Measurements from ENCODE around the gene UNG.

UNG gene

GRCh38 chr12:109054520-109054919, 42.9 kb upstream of the UNG start:
- Histone ChIP-seq H3K4me3 (ENCODE audit: low read depth in 1 of 2, low read length in 2 of 2) (no peak overlapping the region; a peak in 1 of 4 replicates), H2AFZ (ENCODE audit: low read depth, low read length) (no peak overlapping the region), H3K36me3 (ENCODE audit: insufficient read depth, low read length) (peaks cover 16% of the 10 kb centered on the region), H3K4me2 (ENCODE audit: insufficient read depth, low read length) (no peak overlapping the region), H3K9me3 (ENCODE audit: insufficient read depth, low read length, severe bottlenecking) (no peaks in the 10 kb centered on the region), H3K27me3 (ENCODE audit: insufficient read depth, low read length, poor library complexity) (no peaks in the 10 kb centered on the region), H4K20me1 (ENCODE audit: insufficient read depth, low read length) (no peaks in the 10 kb centered on the region), H3K27ac (ENCODE audit: low read length) (no peak overlapping the region), H3K4me1 (ENCODE audit: insufficient read depth, low read length) (peaks cover 23% of the 10 kb centered on the region), H3K9ac (ENCODE audit: low read depth, low read length) (no peak overlapping the region), H3K79me2 (ENCODE audit: insufficient read depth, low read length) (peaks cover 15% of the 10 kb centered on the region)
- DNase-seq (no peak), ATAC-seq (ENCODE audit: insufficient read depth, low read depth) (no peak)
- TF ChIP-seq CTCF (IDR thresholded peaks at IDR 0.05; ENCODE audit: borderline replicate concordance, extremely low read depth, low read length, poor library complexity, severe bottlenecking), result no peak
- no peak for TF ChIP-seq EZH2 (IDR thresholded peaks at IDR 0.05; ENCODE audit: borderline replicate concordance, low read depth, low read length, severe bottlenecking)

DNA sequence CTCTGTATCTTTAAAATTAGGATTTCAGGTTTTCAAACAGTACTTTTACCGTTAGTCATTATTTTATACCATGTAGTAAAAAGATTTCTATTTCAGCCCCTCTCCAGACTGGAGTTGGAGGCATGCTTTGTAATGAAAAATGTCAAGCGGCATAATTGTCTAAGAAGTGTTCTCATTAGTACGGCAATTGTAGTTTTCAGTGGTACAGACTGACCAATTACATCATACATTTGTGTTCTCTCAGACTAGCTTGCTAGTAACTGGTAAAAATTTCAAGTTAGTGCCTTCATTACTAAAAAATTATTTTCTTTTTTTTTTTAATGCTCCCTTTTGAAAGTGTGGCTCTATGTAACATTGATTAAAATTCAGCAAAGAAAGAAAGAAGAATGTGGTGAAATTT, 40.5 kb upstream of the UNG start:
- no peaks in the 10 kb centered on the region for H4K20me1 ChIP-seq (ENCODE audit: insufficient read depth, low read length)
- H3K9ac ChIP-seq (ENCODE audit: low read depth, low read length), result no peak overlapping the region
- no peaks in the 10 kb centered on the region for H3K27me3 ChIP-seq (ENCODE audit: insufficient read depth, low read length, poor library complexity)
- no peak overlapping the region for H3K27ac ChIP-seq (ENCODE audit: low read length)
- H3K4me2 ChIP-seq (ENCODE audit: insufficient read depth, low read length), result no peak overlapping the region
- H3K79me2 ChIP-seq (ENCODE audit: insufficient read depth, low read length), result peaks cover 15% of the 10 kb centered on the region
- ATAC-seq (ENCODE audit: insufficient read depth, low read depth) (no peak), DNase-seq (no peak)
- H3K9me3 ChIP-seq (ENCODE audit: insufficient read depth, low read length, severe bottlenecking), result no peaks in the 10 kb centered on the region
- no peak for TF ChIP-seq EZH2 (IDR thresholded peaks at IDR 0.05; ENCODE audit: borderline replicate concordance, low read depth, low read length, severe bottlenecking)
- TF ChIP-seq CTCF (IDR thresholded peaks at IDR 0.05; ENCODE audit: borderline replicate concordance, extremely low read depth, low read length, poor library complexity, severe bottlenecking), result no peak
- no peak overlapping the region for H3K4me3 ChIP-seq (ENCODE audit: low read depth in 1 of 2, low read length in 2 of 2)
- no peak overlapping the region for H2AFZ ChIP-seq (ENCODE audit: low read depth, low read length)
- peaks cover 20% of the 10 kb centered on the region for H3K36me3 ChIP-seq (ENCODE audit: insufficient read depth, low read length)
- H3K4me1 ChIP-seq (ENCODE audit: insufficient read depth, low read length), result peaks cover 20% of the 10 kb centered on the region

- DNase-seq (no peak), ATAC-seq (ENCODE audit: insufficient read depth, low read depth) (no peak)
- TF ChIP-seq CTCF (IDR thresholded peaks at IDR 0.05; ENCODE audit: borderline replicate concordance, extremely low read depth, low read length, poor library complexity, severe bottlenecking), result no peak
- TF ChIP-seq EZH2 (IDR thresholded peaks at IDR 0.05; ENCODE audit: borderline replicate concordance, low read depth, low read length, severe bottlenecking), result no peak
- no peaks in the 10 kb centered on the region for H4K20me1 ChIP-seq (ENCODE audit: insufficient read depth, low read length)
- peaks cover 15% of the 10 kb centered on the region for H3K79me2 ChIP-seq (ENCODE audit: insufficient read depth, low read length)
- no peaks in the 10 kb centered on the region for H3K27me3 ChIP-seq (ENCODE audit: insufficient read depth, low read length, poor library complexity)
- H3K9ac ChIP-seq (ENCODE audit: low read depth, low read length), result no peak overlapping the region
- H3K36me3 ChIP-seq (ENCODE audit: insufficient read depth, low read length), result peaks cover 20% of the 10 kb centered on the region
- H3K4me2 ChIP-seq (ENCODE audit: insufficient read depth, low read length), result no peak overlapping the region
- H3K4me1 ChIP-seq (ENCODE audit: insufficient read depth, low read length), result peaks cover 16% of the 10 kb centered on the region
- H3K27ac ChIP-seq (ENCODE audit: low read length), result no peak overlapping the region
- H3K4me3 ChIP-seq (ENCODE audit: low read depth in 1 of 2, low read length in 2 of 2), result no peak overlapping the region
- H3K9me3 ChIP-seq (ENCODE audit: insufficient read depth, low read length, severe bottlenecking), result no peaks in the 10 kb centered on the region
- no peak overlapping the region for H2AFZ ChIP-seq (ENCODE audit: low read depth, low read length)
Observed at GRCh38 chr12:109057376-109057775, 40.0 kb upstream of the UNG start.

DNA sequence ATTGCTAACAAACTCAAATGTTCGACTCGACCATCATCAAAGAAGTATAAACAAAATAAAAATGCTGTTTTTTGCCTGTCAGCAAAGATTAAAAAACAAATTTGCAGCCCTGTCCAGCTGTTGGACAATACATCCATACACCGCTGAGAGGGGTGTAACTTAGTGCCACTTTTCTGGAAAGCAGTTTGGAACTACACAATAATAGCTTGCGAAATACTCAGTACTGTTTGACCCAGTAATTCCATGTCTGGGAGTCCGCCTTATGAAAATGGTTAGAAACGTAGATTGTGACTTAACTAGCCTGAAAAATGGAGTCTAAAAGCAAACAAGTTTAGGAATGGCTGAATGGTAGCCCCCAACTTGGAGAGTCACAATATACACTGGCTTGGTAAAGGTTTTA, 38.6 kb upstream of the UNG start:
- Histone ChIP-seq H3K4me3 (ENCODE audit: low read depth in 1 of 2, low read length in 2 of 2) (no peak overlapping the region), H3K27me3 (ENCODE audit: insufficient read depth, low read length, poor library complexity) (no peaks in the 10 kb centered on the region), H3K9ac (ENCODE audit: low read depth, low read length) (no peak overlapping the region), H3K9me3 (ENCODE audit: insufficient read depth, low read length, severe bottlenecking) (no peaks in the 10 kb centered on the region), H3K4me1 (ENCODE audit: insufficient read depth, low read length) (peaks cover 9% of the 10 kb centered on the region), H3K36me3 (ENCODE audit: insufficient read depth, low read length) (peaks cover 25% of the 10 kb centered on the region), H3K4me2 (ENCODE audit: insufficient read depth, low read length) (no peak overlapping the region), H3K27ac (ENCODE audit: low read length) (no peak overlapping the region), H2AFZ (ENCODE audit: low read depth, low read length) (no peak overlapping the region), H3K79me2 (ENCODE audit: insufficient read depth, low read length) (peaks cover 3% of the 10 kb centered on the region; the same call in 1 of the 2 replicates), H4K20me1 (ENCODE audit: insufficient read depth, low read length) (no peaks in the 10 kb centered on the region)
- ATAC-seq (ENCODE audit: insufficient read depth, low read depth) (no peak), DNase-seq (no peak)
- TF ChIP-seq CTCF (IDR thresholded peaks at IDR 0.05; ENCODE audit: borderline replicate concordance, extremely low read depth, low read length, poor library complexity, severe bottlenecking), result no peak
- no peak for TF ChIP-seq EZH2 (IDR thresholded peaks at IDR 0.05; ENCODE audit: borderline replicate concordance, low read depth, low read length, severe bottlenecking)

Measured in DND-41 (cell line).